Neural progenitor cell (in vitro differentiated cells): Measurements from ENCODE around the gene TAS2R43.

Experiments
- EZH2 ChIP-seq: fragments of 200-600 bp; sonication (generic); IDR thresholded peaks from 2 replicates; pipeline ENCODE4 v1.6.1; 2017; ENCODE audit warnings: antibody characterized with exemption, mild to moderate bottlenecking, moderate library complexity
- EZH2phosphoT487 ChIP-seq: fragments of 200-600 bp; sonication (generic); IDR thresholded peaks from 2 replicates; pipeline ENCODE4 v1.6.1; 2017; ENCODE audit warnings: antibody characterized with exemption
- TF ChIP-seq, protein P1 (sequence below): fragments of 200-600 bp; sonication (generic); IDR thresholded peaks from 2 replicates; pipeline ENCODE4 v1.5.1; 2017; ENCODE audit warnings: antibody characterized with exemption, mild to moderate bottlenecking

DNA sequence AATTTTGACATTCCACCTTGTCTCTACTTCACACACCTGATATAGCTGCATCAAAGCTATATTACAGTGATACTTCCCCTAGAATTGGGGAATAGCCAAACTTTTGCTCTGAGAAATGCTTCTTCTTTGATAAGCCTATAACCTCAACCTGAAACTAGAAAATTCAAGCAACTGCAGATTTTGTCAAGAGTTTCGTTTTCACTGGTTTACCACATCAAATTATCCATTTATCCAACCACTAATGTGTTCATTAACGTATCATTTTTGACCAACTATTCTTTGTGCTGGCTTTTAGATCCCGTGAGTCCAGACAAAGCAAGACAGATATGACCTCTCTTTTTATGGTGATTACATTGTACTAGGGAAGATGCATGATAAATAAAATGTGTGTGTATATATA, 16.5 kb downstream of the TAS2R43 start:
- TF ChIP-seq, protein P1, sequence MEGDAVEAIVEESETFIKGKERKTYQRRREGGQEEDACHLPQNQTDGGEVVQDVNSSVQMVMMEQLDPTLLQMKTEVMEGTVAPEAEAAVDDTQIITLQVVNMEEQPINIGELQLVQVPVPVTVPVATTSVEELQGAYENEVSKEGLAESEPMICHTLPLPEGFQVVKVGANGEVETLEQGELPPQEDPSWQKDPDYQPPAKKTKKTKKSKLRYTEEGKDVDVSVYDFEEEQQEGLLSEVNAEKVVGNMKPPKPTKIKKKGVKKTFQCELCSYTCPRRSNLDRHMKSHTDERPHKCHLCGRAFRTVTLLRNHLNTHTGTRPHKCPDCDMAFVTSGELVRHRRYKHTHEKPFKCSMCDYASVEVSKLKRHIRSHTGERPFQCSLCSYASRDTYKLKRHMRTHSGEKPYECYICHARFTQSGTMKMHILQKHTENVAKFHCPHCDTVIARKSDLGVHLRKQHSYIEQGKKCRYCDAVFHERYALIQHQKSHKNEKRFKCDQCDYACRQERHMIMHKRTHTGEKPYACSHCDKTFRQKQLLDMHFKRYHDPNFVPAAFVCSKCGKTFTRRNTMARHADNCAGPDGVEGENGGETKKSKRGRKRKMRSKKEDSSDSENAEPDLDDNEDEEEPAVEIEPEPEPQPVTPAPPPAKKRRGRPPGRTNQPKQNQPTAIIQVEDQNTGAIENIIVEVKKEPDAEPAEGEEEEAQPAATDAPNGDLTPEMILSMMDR: no peak
- TF ChIP-seq EZH2 (no peak), EZH2phosphoT487 (no peak)
